ENCODE measurements around the gene IL36B.
"Not testable (repeated sequence)": the region's sequence is repeated elsewhere in the genome, so short reads cannot be mapped to it uniquely, and the experiment has no call there.

IL36B gene

DNA sequence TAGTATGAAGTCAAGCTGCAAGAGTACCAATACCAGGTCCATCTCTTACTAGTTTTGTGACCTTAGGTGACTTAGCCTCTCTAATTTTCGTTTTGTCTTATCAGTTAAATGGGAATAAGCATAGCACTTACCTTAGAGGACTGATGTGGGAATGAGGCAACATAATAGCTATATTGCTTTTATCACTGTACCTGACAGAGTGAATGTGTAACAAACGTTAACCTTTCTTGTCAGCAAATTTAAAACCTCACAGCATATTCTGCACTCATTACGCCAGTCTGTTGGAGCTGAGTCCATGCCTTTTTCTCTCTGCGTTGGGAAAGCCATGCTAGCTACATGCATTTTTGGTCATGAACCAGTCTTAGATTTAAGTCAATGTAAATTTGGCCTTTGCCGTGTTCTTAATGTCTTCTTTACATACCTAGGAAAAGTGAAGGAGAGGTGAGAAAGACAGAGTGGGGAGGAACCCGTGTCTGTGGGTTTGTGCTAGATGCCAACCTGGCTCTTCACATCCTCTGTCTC is at the start of gene IL36B:
TSS of gene IL36B (minus strand) at position 472 of the 522 bp plus-strand sequence.
- DNase-seq (ENCODE audit: low read depth in 2 of 2): no peak

DNA sequence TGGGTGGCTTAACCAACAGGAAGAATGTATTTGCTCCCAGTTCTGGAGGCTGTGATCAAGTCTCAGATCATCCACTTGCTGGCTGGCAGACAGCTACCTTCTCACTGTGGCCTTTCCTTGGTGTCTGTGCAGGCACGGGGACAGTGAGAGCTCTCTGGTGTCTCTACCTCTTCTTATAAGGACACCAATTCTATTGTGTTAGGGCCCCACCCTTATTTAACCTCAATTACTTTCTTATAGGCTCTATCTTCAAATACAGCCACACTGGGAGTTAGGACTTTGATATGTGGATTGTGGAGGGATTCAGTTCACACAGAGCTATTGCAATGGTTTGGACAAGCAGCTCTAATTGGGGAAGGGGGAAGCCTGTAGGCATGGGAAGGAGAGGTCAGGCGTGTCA is 49.5 kb upstream of the IL36B start:
- DNase-seq (ENCODE audit: low read depth in 2 of 2): no peak

DNA sequence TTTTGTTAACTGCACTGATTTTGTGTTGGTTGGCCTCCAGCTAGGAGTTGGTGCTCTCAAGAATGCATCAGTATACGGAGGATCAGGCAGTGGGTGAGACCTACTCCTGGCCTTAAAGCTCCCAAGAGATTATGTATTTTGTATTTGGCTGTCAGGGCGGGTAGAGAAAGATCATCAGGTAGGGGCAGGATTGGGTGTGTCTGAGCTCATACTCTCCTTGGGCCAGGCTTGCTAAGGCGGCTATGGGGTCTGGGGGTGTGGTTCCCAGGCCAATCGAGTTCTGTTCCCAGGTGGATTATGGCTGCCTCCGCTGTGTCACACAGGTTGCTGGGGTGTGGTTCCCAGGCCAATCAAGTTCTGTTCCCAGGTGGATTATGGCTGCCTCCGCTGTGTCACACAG is 45.9 kb upstream of the IL36B start:
- no peak for DNase-seq (ENCODE audit: low read depth in 2 of 2)

DNA sequence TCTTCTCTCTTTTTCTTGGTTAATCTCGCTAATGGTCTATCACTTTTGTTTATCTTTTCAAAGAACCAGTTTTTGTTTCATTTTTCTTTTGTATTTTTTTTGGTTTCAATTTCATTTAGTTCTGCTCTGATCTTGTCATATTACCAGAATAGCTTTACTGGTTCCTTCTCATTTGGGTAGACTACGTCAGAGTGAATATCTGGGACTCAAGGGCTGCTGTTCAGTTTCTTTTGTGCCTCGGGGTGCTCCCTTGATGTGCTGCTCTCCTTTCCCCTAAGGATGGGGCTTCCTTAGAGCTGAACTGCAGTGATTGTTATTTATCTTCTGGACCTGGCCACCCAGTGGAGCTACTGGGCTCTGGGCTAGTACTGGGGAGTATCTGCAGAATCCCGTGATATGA is 45.4 kb upstream of the IL36B start:
- DNase-seq (ENCODE audit: low read depth in 2 of 2): no peak

DNA sequence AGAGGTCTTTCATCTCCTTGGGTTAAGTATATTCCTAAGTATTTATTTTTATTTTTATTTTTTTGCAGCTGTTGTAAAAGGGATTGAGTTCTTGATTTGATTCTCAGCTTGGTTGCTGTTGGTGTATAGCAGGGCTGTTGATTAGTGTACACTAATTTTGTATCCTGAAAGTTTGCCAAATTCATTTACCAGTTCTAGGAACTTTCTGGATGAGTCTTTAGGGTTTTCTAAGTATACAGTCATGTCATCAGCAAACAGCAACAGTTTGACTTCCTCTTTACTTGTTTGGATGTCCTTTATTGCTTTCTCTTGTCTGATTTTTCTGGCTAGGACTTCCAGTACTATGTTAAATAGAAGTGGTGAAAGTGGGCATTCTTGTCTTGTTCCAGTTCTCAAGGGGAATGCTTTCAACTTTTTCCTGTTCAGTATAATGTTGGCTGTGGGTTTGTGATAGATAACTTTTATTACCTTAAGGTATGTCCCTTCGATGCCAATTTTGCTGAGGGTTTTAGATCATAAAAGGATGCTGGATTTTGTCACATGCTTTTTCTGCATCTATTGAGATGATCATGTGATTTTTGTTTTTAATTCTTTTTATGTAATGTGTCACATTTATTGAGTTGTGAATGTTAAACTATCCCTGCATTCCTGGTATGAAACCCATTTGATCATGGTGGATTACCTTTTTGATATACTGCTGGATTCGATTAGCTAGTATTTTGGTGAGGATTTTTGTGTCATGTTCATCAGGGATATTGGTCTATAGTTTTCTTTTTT is 44.4 kb upstream of the IL36B start:
- not testable (repeated sequence) for DNase-seq (ENCODE audit: low read depth in 2 of 2)

DNA sequence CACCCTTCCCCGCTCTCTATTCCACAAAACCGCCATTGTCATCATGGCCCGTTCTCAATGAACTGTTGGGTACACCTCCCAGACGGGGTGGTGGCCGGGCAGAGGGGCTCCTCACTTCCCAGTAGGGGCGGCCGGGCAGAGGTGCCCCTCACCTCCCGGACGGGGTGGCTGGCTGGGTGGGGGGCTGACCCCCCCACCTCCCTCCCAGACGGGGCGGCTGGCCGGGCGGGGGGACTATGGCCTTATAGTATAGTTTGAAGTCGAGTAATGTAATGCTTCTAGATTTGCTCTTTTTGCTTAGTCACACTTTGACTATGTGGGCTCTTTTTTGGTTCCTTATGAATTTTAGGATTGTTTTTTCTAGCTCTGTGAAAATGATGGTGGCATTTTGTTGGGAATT is 43.6 kb upstream of the IL36B start:
- not testable (repeated sequence) for DNase-seq (ENCODE audit: low read depth in 2 of 2)

DNA sequence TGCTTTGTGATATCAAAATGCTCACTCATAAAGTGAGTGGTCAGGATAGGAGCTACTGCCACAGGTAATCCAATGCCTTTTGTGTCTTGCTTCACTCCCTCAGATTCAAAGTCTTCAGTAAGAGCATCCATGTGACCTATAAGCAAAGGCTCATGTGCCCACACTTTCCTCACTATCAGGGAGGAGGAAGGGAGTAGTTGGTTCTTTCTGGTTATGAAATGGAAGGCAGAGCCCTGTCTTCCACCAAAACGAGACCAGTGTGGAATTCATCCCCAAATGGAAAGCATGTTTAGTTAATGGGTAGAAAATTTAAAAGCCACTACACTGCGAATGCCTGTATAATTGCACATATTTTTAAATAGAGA is 40.9 kb upstream of the IL36B start:
- DNase-seq (ENCODE audit: low read depth in 2 of 2): no peak

DNA sequence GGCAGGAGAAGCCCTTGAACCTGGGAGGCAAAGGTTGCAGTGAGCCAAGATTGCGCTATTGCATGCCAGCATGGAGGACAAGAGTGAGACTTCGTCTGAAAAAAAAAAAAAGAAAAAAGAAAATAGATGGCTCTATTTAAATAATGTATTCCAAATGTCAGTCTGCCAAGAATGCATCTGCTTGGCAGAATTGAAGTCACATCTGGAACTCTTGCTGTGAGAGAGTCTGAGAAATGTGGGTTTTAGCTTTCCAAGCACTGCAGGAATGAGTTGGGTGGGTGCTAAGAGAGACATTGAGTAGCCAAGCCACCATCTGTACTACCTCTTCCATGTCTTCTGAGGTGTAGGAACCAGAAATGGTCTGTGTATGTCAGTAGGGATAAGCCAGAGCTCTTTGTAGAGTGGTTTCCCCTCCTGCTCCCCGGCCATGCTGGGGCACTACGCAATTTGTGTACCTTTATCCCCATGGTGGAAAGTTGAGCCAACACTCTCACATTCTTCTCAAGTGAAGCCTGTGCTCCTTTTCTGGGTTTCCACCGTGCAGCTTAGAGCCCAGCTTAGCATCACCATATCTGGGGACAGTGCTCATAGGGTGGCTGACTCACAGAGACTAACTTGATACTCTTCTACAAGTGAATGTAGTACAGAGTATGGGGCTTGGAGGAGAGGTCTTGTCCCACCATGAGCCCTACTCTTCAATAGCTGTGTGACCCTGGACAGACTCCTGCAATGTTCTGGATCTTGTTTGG is 40.4 kb upstream of the IL36B start:
- DNase-seq (ENCODE audit: low read depth in 2 of 2): no peak

DNA sequence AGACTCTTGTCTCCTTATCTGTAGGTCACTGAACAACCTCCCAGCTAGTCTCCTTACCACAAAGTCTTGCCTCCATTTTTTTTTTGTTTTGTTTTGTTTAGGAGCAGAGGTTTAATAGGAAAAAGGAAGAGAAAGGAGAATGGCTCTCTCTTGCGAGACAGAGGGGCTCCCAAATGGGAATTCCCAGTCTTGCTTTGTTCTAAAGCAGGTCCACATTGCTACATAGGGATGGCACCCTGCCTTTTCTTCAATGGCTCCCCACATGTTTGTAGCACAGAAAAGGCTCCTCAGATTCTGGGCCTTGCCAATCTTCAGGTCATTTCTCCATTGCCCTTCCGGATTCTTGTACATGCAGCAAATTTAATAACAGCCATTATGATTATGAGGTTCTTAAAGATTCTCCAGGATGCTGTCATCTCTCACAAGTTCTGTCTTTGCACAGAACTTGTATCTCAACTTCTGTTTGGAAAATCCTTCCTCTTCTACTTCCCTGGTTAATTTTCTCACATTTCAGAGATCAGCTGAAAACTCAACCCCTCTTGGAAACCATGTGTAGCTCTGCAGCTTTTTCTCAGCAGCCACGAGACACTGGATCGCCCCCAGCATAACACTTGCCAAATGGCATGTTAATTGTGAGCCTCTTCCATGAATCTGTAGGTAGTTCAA is 38.7 kb upstream of the IL36B start:
- DNase-seq (ENCODE audit: low read depth in 2 of 2): no peak

DNA sequence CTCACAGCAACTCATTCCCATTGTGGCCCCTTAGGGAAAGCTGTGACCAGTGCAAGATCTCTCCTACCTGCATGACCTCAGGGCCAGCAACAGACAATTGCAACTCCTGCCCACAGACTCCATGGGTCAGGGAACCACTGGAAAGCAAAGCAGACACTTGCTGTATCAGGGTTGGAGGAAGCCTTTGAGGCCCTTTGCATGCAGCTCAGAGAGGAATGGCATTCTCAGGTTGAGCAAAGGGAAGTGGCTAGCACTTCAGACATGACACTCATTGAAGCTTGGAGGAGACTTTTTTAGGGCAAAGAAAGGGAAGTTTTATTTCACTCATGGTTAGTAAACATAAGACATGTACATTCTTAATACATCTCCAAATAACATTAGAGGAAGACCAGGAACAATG is 37.2 kb upstream of the IL36B start:
- DNase-seq (ENCODE audit: low read depth in 2 of 2): no peak

DNA sequence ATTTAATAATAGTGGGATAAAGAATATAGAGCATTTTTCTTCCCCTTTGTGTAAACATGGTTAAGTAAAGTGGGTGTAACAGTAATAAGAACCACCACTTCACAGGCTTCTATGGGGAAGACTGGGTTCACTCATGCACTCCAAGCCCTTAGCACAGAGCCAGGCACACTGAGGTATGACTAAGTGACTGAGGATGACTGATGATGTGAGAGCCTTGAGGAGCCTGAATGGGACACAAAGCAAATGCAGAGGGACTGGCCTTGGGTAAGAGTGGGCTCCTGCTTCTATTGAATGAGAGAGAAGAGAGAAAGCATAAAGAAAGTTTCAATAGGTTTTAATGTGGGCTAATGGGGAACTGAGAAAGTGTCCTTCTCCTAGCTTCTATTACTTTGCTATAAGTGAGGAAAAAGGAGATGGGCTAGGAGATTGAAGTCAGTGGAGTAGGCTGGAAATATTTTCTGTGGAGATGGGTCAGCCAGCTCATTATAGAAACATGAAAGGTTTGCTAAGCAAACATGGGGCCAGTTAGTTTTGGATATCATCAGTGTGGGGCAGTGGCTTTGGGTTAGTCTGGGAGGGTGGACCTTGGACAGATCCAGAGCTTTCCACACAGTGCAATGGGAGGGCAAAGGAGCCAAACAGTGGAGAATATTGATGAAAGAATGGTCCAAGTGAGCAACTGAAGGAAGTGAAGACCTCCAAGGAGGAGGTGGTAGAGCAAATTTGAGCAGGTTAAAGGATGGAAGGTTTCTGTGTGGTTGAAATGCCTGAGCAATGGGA is 35.7 kb upstream of the IL36B start:
- no peak for DNase-seq (ENCODE audit: low read depth in 2 of 2)

DNA sequence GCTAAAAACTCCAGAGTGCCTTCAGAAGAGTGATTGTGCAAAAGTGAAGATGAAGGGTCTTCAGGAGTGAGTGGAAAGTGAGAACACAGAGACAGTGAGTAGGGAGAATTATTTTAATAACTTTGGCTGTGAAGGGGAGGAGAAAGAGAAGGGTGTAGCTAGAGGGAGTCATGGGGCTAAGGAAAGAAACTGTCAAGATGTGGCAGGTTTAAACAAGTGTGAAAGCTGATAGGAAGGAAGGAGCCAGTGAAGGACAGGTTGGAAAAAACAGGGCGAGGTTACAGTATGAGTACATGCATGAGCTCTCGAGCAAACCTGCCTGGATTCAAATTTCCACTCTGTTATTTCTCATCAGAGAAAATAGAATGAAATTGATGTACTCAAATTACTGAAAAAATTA is 32.9 kb upstream of the IL36B start:
- DNase-seq (ENCODE audit: low read depth in 2 of 2): no peak

DNA sequence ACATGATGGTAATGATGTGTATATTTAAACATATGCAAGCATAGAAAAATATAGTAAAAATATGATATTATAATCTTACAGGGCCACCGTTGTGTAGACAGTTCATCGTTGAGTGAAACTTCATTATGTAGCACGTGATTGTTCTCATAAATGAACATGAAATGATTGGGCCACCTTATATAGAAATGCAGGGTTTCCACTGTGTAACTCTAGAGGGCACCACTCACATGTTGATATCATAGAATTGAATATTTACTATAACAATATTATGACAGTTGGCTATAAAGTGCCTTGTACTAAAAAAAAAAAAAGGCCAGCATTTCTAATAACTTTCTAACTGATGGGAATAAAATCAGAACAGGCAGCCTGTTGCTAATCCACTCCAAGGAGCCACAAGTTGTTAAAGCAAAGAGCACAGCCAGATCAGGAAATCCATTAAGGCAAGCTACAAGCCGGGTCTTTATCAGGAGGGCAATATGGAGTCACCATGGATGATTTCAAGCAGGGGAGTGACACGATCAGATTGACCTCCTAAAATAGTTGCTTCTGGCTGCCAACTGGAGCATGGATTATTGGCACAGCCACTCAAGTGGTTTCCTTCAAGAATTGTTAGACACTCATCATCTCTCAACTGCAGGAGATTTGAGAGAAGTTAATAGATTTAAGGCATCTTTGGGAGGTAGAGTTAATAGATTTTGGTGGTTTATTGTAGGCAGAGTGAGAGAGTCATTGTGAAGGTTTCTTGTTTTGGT is 31.8 kb upstream of the IL36B start:
- no peak for DNase-seq (ENCODE audit: low read depth in 2 of 2)

DNA sequence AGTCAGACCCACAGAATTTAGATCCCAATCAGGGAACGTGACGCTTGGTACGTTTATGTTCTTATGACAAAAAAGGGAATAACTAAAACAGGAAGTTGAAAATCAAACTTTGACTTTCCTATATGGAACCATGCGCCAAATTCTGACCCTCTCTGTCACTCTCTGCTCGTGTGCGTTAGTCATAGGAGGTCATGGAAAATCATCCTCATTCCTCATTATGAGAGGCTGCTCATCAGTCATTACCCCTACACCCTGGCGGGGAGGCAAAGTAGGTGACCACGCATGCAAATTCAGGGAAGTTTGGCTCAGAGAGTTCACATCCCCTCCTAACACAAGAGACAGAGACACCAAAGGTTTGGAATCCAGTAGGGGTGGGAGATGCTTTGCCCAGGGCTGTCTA is 30.6 kb upstream of the IL36B start:
- no peak for DNase-seq (ENCODE audit: low read depth in 2 of 2)

DNA sequence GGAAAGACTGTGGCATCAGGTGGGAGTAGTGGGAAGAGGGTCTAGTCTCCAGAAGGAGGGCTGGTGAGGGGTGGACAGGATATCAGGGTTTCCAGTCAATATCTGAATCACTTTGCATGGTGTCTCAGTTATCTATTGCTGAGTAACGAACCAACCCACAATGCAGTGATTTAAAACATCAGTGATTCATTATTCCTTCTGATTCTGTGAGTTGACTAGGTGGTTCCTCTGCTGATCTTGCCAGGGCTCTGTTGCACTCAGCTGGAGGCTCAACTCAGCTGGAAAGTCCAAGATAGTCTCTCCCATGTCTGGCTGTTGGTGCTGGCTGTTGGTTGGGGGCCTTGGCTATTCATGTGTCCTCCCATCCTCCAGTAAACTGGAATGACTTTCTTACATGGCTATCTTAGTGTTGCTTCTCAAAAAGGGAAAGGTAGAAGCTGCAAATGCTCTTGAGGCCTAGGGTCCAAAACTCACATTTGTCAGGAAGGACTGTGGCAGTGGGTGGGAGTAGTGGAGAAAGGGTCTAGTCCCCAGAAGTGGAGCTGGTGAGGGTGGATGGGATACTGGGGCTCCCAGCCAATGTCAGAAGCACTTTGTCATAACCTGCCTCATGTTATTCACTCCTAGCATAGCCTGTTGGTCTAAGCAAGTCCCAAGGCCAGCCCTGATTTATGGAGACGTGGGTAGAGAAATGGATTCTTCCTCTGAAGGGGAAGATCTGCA is 29.0 kb upstream of the IL36B start:
- DNase-seq (ENCODE audit: low read depth in 2 of 2): no peak

DNA sequence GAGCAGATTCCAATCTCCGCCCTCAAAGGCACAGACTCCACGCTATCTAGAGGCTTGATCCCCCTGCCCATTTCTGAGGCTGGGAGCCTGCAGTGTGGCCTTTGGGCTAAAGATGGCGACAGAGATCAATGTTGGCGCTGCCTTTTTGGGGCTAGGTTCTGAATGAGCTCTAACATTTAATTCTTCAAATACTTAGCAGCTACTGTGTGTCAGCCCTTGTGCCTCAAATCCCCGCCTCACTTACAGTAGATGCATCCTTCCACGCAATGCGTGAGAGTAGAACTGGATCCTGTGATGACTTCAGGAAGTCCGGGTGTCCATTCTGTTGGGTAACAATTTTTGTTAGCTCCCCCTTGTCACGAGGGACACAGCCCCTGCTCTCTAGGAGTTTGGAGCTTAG is 27.5 kb upstream of the IL36B start:
- no peak for DNase-seq (ENCODE audit: low read depth in 2 of 2)

DNA sequence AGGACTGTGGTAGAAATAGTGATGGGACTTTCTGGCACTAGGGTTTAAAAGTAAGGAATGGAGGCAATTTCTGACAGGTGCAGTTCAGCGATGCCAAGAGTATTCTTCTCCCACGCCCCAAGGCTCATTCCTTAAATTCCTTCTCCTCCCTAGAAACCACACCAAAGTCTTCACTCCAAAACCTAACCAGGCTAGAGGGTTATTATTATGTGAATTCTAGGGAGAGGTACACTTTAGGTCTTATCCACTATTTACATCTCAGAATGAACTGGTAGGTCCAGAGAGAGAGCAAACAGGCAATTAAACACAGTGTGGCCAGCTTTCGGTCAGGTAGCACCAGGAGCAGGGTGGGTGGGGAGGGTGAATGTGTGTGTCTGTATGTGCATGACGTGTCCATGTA is 26.5 kb upstream of the IL36B start:
- no peak for DNase-seq (ENCODE audit: low read depth in 2 of 2)

DNA sequence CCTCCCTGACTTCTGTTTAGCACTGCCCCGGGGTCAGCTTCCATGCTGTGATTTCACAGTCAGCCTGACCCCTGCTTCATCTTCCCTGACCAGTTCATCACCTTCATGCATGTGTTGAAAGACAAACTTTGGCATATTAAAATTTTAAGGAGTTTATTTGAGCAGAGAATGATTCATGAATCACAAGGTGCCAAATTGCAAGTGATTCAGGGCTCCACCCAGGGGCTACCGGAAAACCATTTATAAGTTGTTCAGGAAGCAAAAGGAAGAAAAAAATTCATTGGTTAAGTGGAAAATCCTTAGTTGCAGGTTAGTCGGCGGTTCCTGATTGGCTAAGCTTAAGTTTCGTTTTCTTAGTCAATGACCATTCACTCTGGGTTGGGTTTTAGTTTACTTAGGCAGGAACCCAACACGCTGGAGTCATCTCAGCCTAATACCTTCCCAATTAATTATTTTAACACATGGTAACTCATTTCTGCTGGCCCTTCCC is 25.7 kb upstream of the IL36B start:
- DNase-seq (ENCODE audit: low read depth in 2 of 2): no peak

DNA sequence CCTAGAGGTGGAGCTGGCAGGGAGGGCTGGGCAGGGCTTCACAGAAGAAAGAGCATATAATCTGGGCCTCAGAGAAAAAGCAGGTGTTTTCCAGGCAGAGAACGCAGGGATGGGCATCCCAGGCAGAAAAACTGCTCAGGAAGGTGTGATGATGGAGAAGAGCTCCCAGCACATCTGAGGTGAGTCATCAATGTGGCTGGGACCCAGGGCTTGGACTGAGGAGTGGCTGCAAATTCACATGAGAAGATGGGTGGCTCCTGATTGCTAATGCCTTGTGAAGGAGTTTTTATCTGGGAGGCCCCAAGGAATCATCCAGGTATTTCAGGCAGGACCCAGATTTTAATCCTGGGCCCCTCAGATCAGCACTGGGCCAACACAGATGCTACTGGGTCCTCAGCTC is 25.3 kb upstream of the IL36B start:
- no peak for DNase-seq (ENCODE audit: low read depth in 2 of 2)

DNA sequence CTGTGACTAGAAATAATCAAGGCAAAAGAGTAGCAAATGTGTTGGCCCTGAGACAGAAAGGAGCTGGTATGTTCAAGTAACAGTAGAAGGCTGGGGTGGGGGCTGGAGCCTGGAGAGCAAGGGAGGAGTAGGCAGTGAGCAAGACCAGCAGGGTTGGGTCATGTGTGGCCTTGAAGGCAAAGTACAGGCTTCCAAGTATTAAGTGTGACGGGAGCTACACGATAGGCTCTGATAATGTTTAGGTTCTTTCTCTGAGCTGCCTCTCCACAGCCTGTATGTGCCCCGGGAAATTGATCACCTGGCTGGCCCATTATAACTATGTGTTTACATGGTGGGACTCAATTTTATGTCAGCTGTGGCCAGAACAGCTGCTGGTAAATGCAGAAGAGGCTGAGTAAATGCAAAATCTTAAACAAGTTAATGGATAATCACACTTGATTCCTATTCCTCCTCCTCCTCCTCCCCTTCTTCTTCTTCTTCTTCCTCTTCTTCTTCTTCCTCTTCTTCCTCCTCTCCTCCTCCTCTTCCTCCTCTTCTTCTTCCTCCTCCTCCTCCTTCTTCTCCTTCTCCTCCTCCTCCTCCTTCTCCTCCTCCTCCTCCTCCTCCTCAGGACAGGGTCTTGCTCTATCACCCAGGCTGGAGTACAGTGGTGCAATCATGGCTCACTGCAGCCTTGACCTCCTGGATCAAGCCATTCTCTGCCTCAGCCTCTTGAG is 24.4 kb upstream of the IL36B start:
- DNase-seq (ENCODE audit: low read depth in 2 of 2): no peak

Measured in stimulated activated CD8-positive, alpha-beta memory T cell treated with anti-CD3 and anti-CD28 coated beads, Interleukin-2, amount 100 ng/mL, for 1 hour (primary cell).